K562 treated with DMSO at 1 percent for 4 hours (cell line): Measurements from ENCODE around the gene FAM120B. TPM values are rescaled to one million over a fixed set of nuclear protein-coding genes. Genes with fewer than 3 reads are reported as not detected.

Experiments used
- total RNA-seq: library from RNA; unstranded; fragments of 300-600 nt; gene quantifications from 2 replicates; pipeline ENCODE4 v1.2.3, GENCODE V29; 2022; ENCODE audit not compliant: insufficient read depth

The FAM120B gene, protein sequence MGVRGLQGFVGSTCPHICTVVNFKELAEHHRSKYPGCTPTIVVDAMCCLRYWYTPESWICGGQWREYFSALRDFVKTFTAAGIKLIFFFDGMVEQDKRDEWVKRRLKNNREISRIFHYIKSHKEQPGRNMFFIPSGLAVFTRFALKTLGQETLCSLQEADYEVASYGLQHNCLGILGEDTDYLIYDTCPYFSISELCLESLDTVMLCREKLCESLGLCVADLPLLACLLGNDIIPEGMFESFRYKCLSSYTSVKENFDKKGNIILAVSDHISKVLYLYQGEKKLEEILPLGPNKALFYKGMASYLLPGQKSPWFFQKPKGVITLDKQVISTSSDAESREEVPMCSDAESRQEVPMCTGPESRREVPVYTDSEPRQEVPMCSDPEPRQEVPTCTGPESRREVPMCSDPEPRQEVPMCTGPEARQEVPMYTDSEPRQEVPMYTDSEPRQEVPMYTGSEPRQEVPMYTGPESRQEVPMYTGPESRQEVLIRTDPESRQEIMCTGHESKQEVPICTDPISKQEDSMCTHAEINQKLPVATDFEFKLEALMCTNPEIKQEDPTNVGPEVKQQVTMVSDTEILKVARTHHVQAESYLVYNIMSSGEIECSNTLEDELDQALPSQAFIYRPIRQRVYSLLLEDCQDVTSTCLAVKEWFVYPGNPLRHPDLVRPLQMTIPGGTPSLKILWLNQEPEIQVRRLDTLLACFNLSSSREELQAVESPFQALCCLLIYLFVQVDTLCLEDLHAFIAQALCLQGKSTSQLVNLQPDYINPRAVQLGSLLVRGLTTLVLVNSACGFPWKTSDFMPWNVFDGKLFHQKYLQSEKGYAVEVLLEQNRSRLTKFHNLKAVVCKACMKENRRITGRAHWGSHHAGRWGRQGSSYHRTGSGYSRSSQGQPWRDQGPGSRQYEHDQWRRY
- total RNA-seq, result 11.3 and 12.7 TPM in 2 replicates

DNA sequence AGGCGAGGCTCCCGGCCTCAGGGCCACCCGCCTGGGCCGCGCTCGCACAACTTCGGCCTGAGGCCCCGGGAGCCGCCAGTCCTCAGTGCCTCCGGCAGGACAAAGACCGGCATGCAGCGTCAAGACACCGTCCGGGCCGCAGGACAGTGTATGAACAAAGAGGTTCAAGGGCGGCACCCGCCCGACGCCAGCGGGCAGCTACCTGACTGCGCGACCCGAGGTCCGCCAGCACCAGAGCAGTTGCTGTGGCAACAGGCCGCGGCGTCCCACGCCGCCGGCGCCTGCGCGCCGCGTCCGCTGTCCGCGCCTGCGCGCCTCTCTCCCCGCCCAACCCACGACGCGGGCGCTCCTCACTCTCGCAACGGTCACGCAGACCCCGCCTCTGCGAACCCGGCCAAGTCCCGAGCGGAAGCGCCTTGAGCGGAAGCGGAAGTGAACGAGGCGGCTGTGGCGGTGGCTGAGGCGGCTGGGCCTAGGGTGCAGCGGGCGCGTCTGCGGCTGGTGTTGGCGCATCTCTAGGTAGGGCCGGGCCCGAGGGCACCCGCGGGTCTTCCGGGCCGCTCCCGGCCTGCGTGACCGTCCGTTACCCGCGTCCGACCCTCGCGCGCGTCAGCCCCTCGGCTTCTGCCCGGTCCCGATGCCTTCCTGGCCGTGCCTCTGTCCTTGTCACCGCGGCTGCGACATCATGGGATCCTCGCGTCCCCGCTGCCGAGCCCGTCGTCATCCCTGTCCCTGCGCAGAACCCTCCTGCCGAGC is at the start of gene FAM120B:
Gene FAM120B, plus strand, starts transcription at position 435 of the 756 bp plus-strand sequence. CDS start 10,633 bp downstream, outside the sequence.

DNA sequence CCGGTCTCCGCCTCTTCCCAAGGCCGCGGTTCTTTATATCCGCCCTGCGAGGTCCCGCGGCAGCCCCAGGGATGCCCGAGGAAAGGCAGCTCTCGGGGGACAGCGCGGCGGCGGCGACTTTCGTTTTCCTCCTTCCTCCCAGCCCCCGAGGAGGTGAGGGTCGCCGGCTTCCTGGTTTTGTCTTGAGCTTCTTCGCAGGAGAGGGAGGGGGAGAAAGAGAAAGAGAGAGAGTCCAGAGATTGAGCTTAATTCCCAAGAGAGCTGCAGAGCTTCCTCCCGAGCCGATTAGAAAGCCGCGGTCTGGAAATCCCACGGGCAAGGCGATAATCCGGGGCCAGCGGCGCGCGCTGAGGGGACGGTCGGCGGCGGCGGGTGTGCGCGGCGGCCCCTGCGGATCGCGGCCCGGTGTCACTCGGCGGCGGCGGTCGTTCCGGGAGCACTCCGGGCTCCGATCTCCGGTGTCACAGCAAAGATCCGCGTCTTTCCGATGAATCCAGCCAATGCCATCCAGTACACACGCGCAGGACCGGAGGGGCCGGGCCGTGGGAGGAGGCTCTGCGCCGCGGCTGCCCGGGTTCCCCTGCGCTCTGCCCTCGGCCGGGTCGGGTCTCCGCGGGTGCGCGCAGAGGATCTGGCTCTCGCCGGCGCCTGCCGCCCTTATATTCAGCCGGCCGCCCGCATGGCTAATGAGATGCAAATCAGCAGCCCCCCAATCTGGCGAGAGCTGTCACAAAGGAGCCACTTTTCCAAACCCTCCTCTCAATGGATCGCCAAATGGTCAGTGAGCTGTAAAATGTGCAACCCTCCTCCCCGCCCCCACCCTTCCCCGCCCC is 16.0 kb upstream of the FAM120B start, which contains the start of gene DLL1:
Gene DLL1, minus strand, starts transcription at position 783 of the 833 bp plus-strand sequence. CDS start 939 bp downstream, outside the sequence.

Other genes starting within 250 kb of the FAM120B start
- 0.18 TPM in 1 of 2 replicates, not detected in the other for gene DLL1, start 15.7 kb upstream of the FAM120B start, total RNA-seq
- gene PSMB1, start 246.5 kb downstream of the FAM120B start, total RNA-seq, result 437 and 460 TPM in 2 replicates
- gene TBP, start 247.6 kb downstream of the FAM120B start, total RNA-seq, result 24.8 and 33.5 TPM in 2 replicates